Hematopoietic multipotent progenitor cell treated with erythropoietin and hydrocortisone succinate and interleukin-3 and kit ligand, for 6 days (in vitro differentiated cells): Measurements from ENCODE around the gene CASP8AP2.
"Not testable (repeated sequence)": the region's sequence is repeated elsewhere in the genome, so short reads cannot be mapped to it uniquely, and the experiment has no call there.

ENCODE experiments used
- DNase-seq: peaks from one replicate; pipeline ENCODE4 v3.0.0-alpha.2; 2015

The CASP8AP2 gene

GRCh38 chr6:89888871-89889270 is 59.2 kb downstream of the CASP8AP2 start:
- no peak for DNase-seq

- DNase-seq, result not testable (repeated sequence)
These were observed 61.3 kb downstream of the CASP8AP2 start for GRCh38 chr6:89890845-89891528.

- not testable (repeated sequence) for DNase-seq
These were observed 62.9 kb downstream of the CASP8AP2 start for GRCh38 chr6:89892577-89892976.

- no peak for DNase-seq
These were observed 64.5 kb downstream of the CASP8AP2 start, which contains the start of gene GJA10 for GRCh38 chr6:89894169-89894568. Gene GJA10, plus strand, starts transcription at chr6:89894469. Its CDS starts 0 bp downstream, at chr6:89894469.

GRCh38 chr6:89895276-89895874 is 65.7 kb downstream of the CASP8AP2 start:
- peak; percentile 69 for DNase-seq

GRCh38 chr6:89910001-89910901 is 80.6 kb downstream of the CASP8AP2 start:
- DNase-seq, result not testable (repeated sequence)

GRCh38 chr6:89910902-89911240 is 81.2 kb downstream of the CASP8AP2 start:
- no peak for DNase-seq

GRCh38 chr6:89916136-89916920 is 86.6 kb downstream of the CASP8AP2 start:
- DNase-seq, result no peak

- no peak for DNase-seq
These were observed 87.5 kb downstream of the CASP8AP2 start for GRCh38 chr6:89917216-89917615.

GRCh38 chr6:89917801-89918366 is 88.2 kb downstream of the CASP8AP2 start:
- DNase-seq, result no peak
